GM12892 (cell line): ENCODE data around the gene SUPT3H.

ENCODE experiments used
- DNase-seq: peaks from one replicate; pipeline ENCODE4 v3.0.0; 2011; ENCODE audit not compliant: insufficient read length
- FAIRE-seq: peaks from 2 replicates; lab custom pipeline; 2011; peaks lifted over from hg19 to GRCh38; lab: Jason Lieb, UNC
- POLR2A ChIP-seq: IDR thresholded peaks from 2 replicates; pipeline ENCODE4 v1.6.1; 2011; ENCODE audit warnings: low read depth, low read length, control low read depth
- POLR2AphosphoS5 ChIP-seq: IDR thresholded peaks from 2 replicates; pipeline ENCODE4 v1.6.1; 2011; ENCODE audit warnings: low read depth, low read length, control low read depth
- TAF1 ChIP-seq: IDR thresholded peaks from 2 replicates; pipeline ENCODE4 v1.6.1; 2011; ENCODE audit warnings: low read depth, mild to moderate bottlenecking, control low read depth, low read length, borderline replicate concordance

Gene SUPT3H

GRCh38 chr6:45209762-45210161, 168.0 kb downstream of the SUPT3H start:
- TF ChIP-seq POLR2AphosphoS5 = no peak
- no peak for TF ChIP-seq TAF1
- no peak for TF ChIP-seq POLR2A
- FAIRE-seq (no peak), DNase-seq (no peak)

DNA sequence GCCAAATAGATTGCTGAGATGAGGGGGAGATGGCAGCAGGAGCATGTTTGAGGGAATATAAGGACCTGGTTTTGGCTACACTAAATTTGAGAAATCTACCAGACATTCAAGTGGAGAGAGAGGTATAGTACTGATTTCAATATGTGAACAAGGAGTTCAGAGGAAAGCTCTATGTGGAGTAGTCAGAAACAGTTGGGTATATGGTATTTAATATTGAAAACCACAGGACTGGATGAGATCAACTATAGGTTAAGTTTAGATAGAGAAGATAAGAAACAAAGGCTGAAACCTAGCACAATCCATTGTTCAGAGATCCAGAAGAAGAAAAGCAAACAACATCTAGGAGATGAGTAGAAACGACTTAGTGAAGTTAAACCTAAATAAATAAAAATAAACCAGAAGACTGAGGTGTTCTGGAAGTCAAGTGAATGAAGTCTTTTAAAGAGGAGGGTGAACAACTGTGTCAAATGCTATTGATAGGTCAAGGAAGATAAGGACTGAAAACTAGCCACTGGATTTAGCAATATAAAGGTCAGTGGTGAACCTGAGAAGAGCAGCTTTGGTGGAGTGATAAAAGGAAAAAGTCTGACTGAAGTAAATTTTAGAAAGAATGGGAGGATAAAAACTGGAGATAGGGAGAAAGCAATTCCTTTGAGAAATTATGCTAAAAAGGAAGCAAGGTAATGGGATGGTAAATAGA, 170.8 kb downstream of the SUPT3H start:
- no peak for FAIRE-seq
- no peak for DNase-seq
- TF ChIP-seq POLR2AphosphoS5 (no peak), TAF1 (no peak), POLR2A (no peak)

DNA sequence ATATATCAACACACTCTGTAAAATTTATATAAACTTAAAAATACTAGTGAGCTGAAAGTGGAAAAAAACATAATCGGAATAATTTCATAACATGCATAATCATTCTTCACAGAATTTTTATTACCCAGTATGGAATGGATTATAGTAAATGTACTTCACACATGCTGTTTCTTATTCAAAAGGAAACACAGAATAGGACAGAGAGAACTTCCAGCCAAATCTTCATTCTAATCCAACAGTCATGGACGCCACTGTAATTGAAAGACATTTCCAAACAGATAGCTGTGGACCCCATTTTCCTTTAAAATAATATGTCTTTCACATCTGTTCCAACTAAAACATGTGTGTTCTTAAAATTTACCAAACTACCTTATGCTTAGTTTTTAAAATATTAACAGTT, 176.2 kb downstream of the SUPT3H start:
- FAIRE-seq (no peak), DNase-seq (no peak)
- TF ChIP-seq TAF1 = no peak
- TF ChIP-seq POLR2A = no peak
- TF ChIP-seq POLR2AphosphoS5 = no peak

DNA sequence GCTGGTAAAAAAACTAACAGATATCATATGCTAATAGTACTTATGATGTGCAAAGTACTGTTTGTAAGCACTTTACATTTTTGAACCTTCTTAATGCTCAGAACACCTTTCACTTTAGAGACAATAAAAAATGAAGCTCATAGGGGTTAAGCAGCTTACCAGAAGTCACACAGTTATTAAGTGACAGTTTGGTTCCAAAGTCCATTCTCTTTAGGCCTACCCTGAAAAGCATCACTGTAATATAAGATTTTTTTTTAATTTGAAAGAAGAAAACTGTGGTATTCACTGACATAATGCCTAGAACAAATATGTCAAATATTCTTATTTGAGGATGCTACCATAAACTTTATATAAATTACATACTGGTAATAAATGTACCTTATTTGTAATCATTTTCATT, 177.2 kb downstream of the SUPT3H start:
- FAIRE-seq = no peak
- no peak for DNase-seq
- TF ChIP-seq TAF1 = no peak

DNA sequence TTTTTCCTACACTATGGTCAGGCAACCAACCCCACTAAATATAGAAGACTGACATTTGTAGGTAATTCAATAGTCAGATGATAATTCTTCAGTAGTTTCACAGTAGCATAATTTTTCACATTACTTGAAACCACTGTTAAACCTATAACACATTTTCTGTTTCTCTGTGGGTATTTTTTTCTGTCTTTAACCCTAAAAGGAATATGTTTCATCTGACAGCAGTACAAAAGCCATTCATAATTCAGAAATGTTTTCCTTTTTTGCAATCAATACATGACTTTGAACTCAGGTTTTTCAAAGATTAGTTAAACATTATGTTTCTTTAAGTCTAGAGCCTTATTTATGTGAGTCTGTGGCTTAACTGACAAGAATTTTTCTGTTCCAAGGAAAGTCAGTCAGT, 178.2 kb downstream of the SUPT3H start:
- TF ChIP-seq TAF1 (no peak), POLR2AphosphoS5 (no peak), POLR2A (no peak)
- FAIRE-seq (no peak), DNase-seq (no peak)

DNA sequence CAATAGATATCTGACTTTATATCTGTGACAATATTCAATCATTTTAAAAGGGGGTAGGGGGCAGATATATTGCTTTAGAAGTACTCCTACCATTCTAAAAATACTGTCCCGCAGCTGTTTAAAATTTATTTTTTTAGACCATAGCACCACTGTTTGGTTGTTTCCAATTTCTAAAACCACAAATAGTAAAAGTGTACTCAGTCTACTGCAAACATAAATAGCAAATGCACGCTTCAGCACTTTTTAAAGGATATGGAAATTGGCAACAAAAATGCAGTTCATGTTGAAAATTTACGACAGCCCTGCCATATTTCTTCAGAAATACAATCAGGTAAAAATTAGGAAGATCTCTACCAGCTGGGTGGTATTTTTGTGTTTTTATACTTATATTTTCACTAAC, 181.6 kb downstream of the SUPT3H start:
- DNase-seq (no peak), FAIRE-seq (no peak)
- no peak for TF ChIP-seq TAF1
- TF ChIP-seq POLR2AphosphoS5 = no peak
- TF ChIP-seq POLR2A = no peak

DNA sequence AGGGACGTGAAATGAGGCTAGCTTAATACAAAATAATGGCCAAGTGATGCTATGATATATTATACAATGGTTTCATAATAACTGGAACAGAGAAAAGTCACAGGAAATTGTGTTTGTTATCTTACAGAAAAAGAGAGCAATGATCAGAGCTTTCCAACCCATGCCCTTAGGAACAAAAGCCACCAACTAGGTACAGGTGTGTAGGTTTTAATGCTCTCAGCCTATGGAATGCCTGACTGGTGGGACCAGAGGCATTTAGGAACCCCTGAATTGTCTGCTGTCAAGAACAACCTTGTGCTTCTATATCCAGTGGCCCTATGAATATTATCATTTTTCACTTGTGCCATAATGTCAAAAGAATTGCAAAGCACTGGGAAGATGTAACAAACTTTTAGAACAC, 182.6 kb downstream of the SUPT3H start:
- TF ChIP-seq POLR2AphosphoS5 (no peak), POLR2A (no peak), TAF1 (no peak)
- FAIRE-seq (no peak), DNase-seq (no peak)

- no peak for DNase-seq
- FAIRE-seq = no peak
- TF ChIP-seq TAF1 = no peak
- TF ChIP-seq POLR2AphosphoS5 = no peak
- TF ChIP-seq POLR2A = no peak
These were observed 185.2 kb downstream of the SUPT3H start for GRCh38 chr6:45192556-45192955.

- TF ChIP-seq POLR2AphosphoS5 (no peak), TAF1 (no peak), POLR2A (no peak)
- DNase-seq (no peak), FAIRE-seq (no peak)
These were observed 186.3 kb downstream of the SUPT3H start for GRCh38 chr6:45191414-45191813.

DNA sequence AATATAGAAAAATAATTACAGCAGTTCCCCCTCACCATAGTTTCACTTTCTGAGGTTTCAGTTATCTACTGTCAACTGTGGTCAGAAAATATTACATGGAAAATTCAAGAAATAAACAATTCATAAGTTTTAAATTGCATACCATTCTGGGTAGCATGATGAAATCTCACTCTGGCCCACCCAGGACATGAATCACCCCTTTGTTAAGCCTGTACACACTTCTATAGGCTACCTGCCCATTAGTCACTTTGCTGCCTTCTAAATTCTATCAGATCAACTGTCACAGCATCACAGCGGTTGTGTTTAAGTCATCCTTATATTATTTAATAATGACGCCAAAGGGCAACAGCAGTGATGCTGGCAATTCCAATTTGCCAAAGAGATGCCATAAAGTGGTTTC, 189.9 kb downstream of the SUPT3H start:
- DNase-seq (no peak), FAIRE-seq (no peak)
- TF ChIP-seq POLR2A (no peak), TAF1 (no peak), POLR2AphosphoS5 (no peak)

- FAIRE-seq = no peak
These were observed 192.1 kb downstream of the SUPT3H start for GRCh38 chr6:45185403-45186251.

GRCh38 chr6:45184937-45185336, 192.8 kb downstream of the SUPT3H start:
- no peak for FAIRE-seq
- no peak for TF ChIP-seq TAF1
- TF ChIP-seq POLR2A = no peak
- TF ChIP-seq POLR2AphosphoS5 = no peak
- no peak for DNase-seq

More at GRCh38 chr6:45185403-45186251, 192.1 kb downstream of the SUPT3H start:
- no peak for TF ChIP-seq TAF1
- no peak for TF ChIP-seq POLR2AphosphoS5
- TF ChIP-seq POLR2A = no peak
- no peak for DNase-seq
